ENCODE data around the gene CYBC1. TPM values are rescaled to one million over a fixed set of nuclear protein-coding genes. Genes with fewer than 3 reads are reported as not detected.

CYBC1 gene
- polyA plus RNA-seq, 1 donor (not counting 4 experiments of a cell fraction or from before 2014, with no cell fraction given), result 30.2 TPM

DNA sequence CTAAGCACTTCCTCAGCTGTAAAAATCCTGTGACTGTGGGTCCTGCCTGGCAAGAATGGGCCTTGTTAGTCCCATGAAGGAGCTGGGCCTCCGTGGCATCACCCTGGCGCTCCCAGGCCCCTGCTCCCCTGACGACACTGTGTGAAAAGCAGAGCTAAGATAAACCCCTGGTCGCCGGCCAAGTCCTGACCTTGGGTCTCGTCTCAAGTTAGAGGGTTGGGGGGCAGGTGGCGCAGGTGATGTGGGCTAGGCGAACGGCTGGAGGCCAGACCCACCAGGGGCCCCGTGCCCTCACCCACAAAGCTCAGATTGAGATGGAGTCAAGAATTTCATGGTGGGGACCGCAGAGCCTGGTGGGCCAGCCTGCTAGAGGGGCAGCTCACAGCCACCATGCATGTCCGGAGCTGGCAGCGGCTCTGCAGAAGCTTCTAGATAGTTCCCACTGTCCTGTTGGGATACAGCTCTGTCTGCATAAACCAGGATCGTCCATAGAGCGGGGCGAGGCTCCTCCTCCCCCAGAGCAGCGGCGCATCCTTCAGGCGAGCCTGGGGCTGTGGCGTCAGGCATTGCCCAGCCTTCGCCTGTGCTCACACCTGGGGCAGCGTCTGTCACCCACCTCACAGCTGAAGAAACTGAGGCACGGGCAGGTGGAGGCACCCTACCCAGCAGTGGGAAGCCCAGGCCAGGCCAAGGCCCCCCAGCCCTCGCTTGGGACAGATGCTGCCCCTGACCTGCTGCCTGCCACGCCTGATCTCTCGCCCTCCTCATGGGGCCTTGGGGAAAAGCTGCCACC, 12.0 kb downstream of the CYBC1 start:
- H3K9ac ChIP-seq (ENCODE audit: control insufficient read depth, extremely low read depth, insufficient read depth, low read length), result no peak overlapping the region
- H3K27me3 ChIP-seq (ENCODE audit: control insufficient read depth, extremely low read depth, insufficient read depth, low read length), result no peaks in the 10 kb centered on the region
- H3K79me2 ChIP-seq (ENCODE audit: control insufficient read depth, insufficient read depth, low read length), result no peaks in the 10 kb centered on the region
- H3K9me1 ChIP-seq (ENCODE audit: control insufficient read depth, extremely low read depth, insufficient read depth, low read length), result no peaks in the 10 kb centered on the region
- DNase-seq (ENCODE audit: low read depth, low spot score) (no peak), FAIRE-seq (no peak)
- H4K20me1 ChIP-seq (ENCODE audit: control insufficient read depth, extremely low read depth, insufficient read depth, low read length), result no peaks in the 10 kb centered on the region
- H3K9me3 ChIP-seq (ENCODE audit: control insufficient read depth, low read depth, low read length), result no peaks in the 10 kb centered on the region
- H3K4me1 ChIP-seq (ENCODE audit: control insufficient read depth, extremely low read depth, insufficient read depth, low read length), result no peaks in the 10 kb centered on the region
- H3K27ac ChIP-seq (ENCODE audit: control insufficient read depth, insufficient read depth, low read length), result no peak overlapping the region
- dilution Hi-C loops (cut with MboI; ENCODE audit: extremely low pct_ligation_motif_present, low sequenced_read_pairs), result loop anchor here (10.0 kb wide), 1 partner anchor 94 kb away; no protein-coding TSS in a partner anchor
- no peak overlapping the region for H2AFZ ChIP-seq (ENCODE audit: control insufficient read depth, low read length)
- no peak for TF ChIP-seq EZH2 (IDR thresholded peaks at IDR 0.05; ENCODE audit: low read length)
- no peak for TF ChIP-seq CTCF (optimal IDR thresholded peaks at IDR 0.05 in 1 of 3, IDR thresholded peaks at IDR 0.05 in 1 of 3, conservative IDR thresholded peaks at IDR 0.05 in 1 of 3; ENCODE audit: extremely low read depth in 1 of 3, insufficient read depth in 2 of 3, low read length in 3 of 3)
- H3K4me3 ChIP-seq (ENCODE audit: control insufficient read depth in 2 of 3, extremely low read depth in 1 of 3, insufficient read depth in 2 of 3, low read depth in 1 of 3, low read length in 3 of 3), result no peak overlapping the region
- no peak overlapping the region for H3K4me2 ChIP-seq (ENCODE audit: control insufficient read depth, extremely low read depth, insufficient read depth, low read depth, low read length)
- peaks cover 4 to 8% of the 10 kb centered on the region in 2 experiments for H3K36me3 ChIP-seq (ENCODE audit: control insufficient read depth in 2 of 2, extremely low read depth in 1 of 2, insufficient read depth in 2 of 2, low read length in 2 of 2)

DNA sequence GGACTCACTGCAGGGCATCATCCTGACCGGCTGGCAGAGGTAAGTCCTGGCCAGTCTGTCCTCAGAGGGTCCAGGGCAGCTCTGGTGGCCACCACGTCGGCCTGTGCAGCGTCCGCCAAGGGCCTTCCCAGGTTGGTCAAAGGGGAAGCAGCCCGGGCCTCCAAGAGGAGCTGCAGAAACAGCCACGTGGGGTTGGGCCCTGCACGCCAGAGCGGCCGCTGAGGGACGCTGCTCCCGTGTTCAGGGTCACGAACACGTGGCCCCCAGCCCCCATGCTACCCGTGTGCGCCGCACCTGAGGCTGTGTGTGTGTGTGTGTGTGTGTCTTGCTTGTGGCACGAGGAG, 13.3 kb downstream of the CYBC1 start:
- no peaks in the 10 kb centered on the region for H3K9me3 ChIP-seq (ENCODE audit: control insufficient read depth, low read depth, low read length)
- no peak overlapping the region for H2AFZ ChIP-seq (ENCODE audit: control insufficient read depth, low read length)
- H3K4me3 ChIP-seq (ENCODE audit: control insufficient read depth in 2 of 3, extremely low read depth in 1 of 3, insufficient read depth in 2 of 3, low read depth in 1 of 3, low read length in 3 of 3), result no peak overlapping the region
- TF ChIP-seq CTCF (optimal IDR thresholded peaks at IDR 0.05 in 1 of 3, IDR thresholded peaks at IDR 0.05 in 1 of 3, conservative IDR thresholded peaks at IDR 0.05 in 1 of 3; ENCODE audit: extremely low read depth in 1 of 3, insufficient read depth in 2 of 3, low read length in 3 of 3) (no peak), EZH2 (IDR thresholded peaks at IDR 0.05; ENCODE audit: low read length) (no peak)
- H3K4me1 ChIP-seq (ENCODE audit: control insufficient read depth, extremely low read depth, insufficient read depth, low read length), result no peaks in the 10 kb centered on the region
- H3K9ac ChIP-seq (ENCODE audit: control insufficient read depth, extremely low read depth, insufficient read depth, low read length), result no peak overlapping the region
- H3K36me3 ChIP-seq (ENCODE audit: control insufficient read depth in 2 of 2, extremely low read depth in 1 of 2, insufficient read depth in 2 of 2, low read length in 2 of 2), result peaks cover under 1 to 1% of the 10 kb centered on the region in 2 experiments
- dilution Hi-C loops (cut with MboI; ENCODE audit: extremely low pct_ligation_motif_present, low sequenced_read_pairs), result loop anchor here (10.0 kb wide), 1 partner anchor 92 kb away; no protein-coding TSS in a partner anchor
- H4K20me1 ChIP-seq (ENCODE audit: control insufficient read depth, extremely low read depth, insufficient read depth, low read length), result no peaks in the 10 kb centered on the region
- no peak overlapping the region for H3K27ac ChIP-seq (ENCODE audit: control insufficient read depth, insufficient read depth, low read length)
- no peaks in the 10 kb centered on the region for H3K79me2 ChIP-seq (ENCODE audit: control insufficient read depth, insufficient read depth, low read length)
- no peak overlapping the region for H3K4me2 ChIP-seq (ENCODE audit: control insufficient read depth, extremely low read depth, insufficient read depth, low read depth, low read length)
- no peaks in the 10 kb centered on the region for H3K9me1 ChIP-seq (ENCODE audit: control insufficient read depth, extremely low read depth, insufficient read depth, low read length)
- FAIRE-seq, result no peak
- no peak for DNase-seq (ENCODE audit: low read depth, low spot score)
- no peaks in the 10 kb centered on the region for H3K27me3 ChIP-seq (ENCODE audit: control insufficient read depth, extremely low read depth, insufficient read depth, low read length)

Data from keratinocyte (primary cell).